Activated naive CD8-positive, alpha-beta T cell (primary cell): ENCODE measurements around the gene LRP1B.

ENCODE experiments used
- H3K27ac Mint-ChIP-seq: one replicate; pipeline ENCODE4 v1.8.0; 2021; ENCODE audit warnings: mixed read lengths
- H3K27me3 Mint-ChIP-seq: one replicate; pipeline ENCODE4 v1.8.0; 2021; ENCODE audit warnings: mixed read lengths
- H3K36me3 Mint-ChIP-seq: one replicate; pipeline ENCODE4 v1.8.0; 2021; ENCODE audit warnings: mixed read lengths
- H3K4me1 Mint-ChIP-seq: one replicate; pipeline ENCODE4 v1.8.0; 2021; ENCODE audit warnings: low read depth, mixed read lengths
- H3K4me3 Mint-ChIP-seq: one replicate; pipeline ENCODE4 v1.8.0; 2021; ENCODE audit warnings: mild to moderate bottlenecking, mixed read lengths
- H3K9me3 Mint-ChIP-seq: one replicate; pipeline ENCODE4 v1.8.0; 2021; ENCODE audit warnings: low read depth, mixed read lengths

Gene LRP1B

DNA sequence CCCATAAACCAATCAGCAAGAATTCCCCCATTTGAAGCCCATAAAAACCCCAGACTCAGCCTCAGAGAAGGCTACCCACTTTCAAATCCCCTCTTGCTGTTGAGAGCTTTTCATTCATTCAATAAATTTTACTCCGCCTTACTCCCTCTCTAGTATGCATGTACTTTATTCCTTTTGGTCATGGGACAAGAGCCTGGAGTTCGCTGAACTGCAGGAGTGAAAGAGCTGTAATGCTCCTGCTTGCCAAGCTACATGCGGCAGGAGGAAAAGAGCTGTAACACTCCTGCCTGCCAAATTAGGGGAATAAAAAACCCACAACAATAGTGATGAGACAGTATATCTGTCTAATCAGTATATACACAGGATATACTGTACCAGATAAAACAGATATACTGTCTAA, 1261.7 kb downstream of the LRP1B start:
- H3K9me3 Mint-ChIP-seq: peaks cover 13% of the 10 kb centered on the region
- H3K4me3 Mint-ChIP-seq: no peak overlapping the region
- no peaks in the 10 kb centered on the region for H3K27me3 Mint-ChIP-seq
- no peaks in the 10 kb centered on the region for H3K36me3 Mint-ChIP-seq
- no peak overlapping the region for H3K27ac Mint-ChIP-seq
- no peaks in the 10 kb centered on the region for H3K4me1 Mint-ChIP-seq

DNA sequence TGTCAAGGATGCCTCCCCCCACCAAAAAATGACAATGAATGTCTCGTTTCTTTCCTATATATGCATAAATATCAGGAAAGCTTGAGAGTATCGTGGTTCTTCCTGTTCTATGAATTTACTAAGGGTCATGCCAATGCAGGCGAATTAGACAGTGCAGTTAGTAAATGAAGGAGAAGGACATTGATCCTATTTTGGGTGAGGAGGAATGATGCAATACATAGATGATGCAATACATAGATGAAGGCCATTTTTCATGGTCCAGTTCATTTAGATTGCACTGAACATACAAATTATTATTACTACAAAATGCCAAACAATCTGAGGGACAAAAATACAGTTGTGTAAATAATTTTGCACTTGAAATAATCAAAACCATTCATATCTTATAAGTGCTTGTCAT, 1265.0 kb downstream of the LRP1B start:
- Mint-ChIP-seq H3K4me1 (no peaks in the 10 kb centered on the region), H3K9me3 (peaks cover 22% of the 10 kb centered on the region), H3K27ac (no peak overlapping the region), H3K27me3 (no peaks in the 10 kb centered on the region), H3K36me3 (no peaks in the 10 kb centered on the region), H3K4me3 (no peak overlapping the region)

DNA sequence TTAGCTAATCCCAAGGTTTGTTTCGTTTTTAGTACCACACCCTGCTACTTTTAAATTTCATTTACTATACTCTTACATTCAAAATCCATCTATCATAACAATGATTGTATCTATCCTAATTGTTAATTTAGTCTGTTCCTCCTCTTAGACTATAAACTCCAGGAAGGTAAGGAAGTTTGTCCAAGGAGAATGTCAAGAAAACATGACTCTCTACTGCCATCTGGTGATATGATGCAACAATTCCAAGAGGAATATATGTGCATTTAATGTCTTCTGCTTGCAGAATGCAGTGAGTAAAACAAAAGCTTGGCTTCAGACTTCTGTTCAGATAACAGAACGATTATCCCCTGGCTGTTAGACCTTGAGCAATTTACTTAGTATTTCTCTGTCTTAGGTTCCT, 1267.1 kb downstream of the LRP1B start:
- peaks cover 13% of the 10 kb centered on the region for H3K9me3 Mint-ChIP-seq
- H3K4me1 Mint-ChIP-seq: no peaks in the 10 kb centered on the region
- H3K27me3 Mint-ChIP-seq: no peaks in the 10 kb centered on the region
- no peak overlapping the region for H3K27ac Mint-ChIP-seq
- no peaks in the 10 kb centered on the region for H3K36me3 Mint-ChIP-seq
- no peak overlapping the region for H3K4me3 Mint-ChIP-seq

DNA sequence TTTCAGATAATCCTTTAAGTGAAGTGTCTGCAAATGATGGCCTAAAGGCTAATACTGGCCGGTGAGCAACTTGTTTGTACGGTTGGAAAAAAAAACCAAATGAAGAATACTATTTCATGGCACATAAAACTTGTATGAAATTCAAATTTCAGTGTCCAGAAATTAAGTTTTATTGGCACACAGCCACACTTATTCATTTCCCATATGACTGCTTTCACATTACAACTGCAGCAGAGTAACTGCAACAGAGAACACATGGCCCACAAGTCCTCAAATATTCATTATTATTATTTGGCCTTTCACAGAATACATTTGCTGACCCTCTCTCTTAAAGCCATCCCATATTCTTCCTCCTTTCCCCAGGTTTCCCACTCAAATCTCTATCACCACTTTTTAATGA, 1268.6 kb downstream of the LRP1B start:
- Mint-ChIP-seq H3K36me3 (no peaks in the 10 kb centered on the region), H3K27ac (no peak overlapping the region), H3K9me3 (peaks cover 9% of the 10 kb centered on the region), H3K4me3 (no peak overlapping the region), H3K27me3 (no peaks in the 10 kb centered on the region), H3K4me1 (no peaks in the 10 kb centered on the region)

DNA sequence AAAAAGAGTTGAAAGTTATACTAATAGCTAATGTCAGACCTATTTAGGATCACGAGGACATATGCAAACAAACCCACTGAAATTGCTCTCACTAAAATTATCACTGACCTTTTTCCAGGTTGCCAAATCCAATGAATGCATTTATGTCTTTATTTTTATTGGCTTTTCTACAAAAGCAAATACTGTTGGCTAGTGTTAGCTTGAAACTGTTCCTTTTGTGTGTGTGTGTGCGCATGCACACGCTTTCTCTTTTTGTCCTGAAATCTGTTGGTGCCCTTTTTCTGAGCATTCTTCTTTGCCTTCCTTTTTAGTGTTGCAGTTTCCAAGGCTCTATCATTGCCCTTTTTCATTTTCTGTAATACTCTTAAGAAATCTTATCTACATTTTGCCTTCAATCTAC, 1269.2 kb downstream of the LRP1B start:
- H3K27me3 Mint-ChIP-seq: no peaks in the 10 kb centered on the region

DNA sequence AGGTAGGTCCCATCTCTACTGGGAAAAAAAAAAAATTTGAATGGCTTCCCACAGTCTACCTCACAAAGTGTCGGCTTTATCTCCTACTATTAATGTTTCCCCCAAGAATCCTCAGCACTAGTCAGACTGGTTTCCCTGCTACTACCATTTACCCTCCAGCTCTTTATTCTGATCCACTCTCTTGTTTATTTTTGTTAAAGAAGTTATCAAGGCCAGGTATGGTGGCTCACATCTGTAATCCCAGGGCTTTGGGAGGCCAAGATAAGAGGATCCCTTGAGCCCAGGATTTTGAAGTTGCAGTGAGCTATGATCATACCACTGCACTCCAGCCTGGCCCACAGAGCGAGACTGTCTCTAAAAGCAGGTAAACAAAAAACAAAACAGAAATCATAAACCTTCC, 1275.3 kb downstream of the LRP1B start:
- no peaks in the 10 kb centered on the region for H3K4me1 Mint-ChIP-seq
- no peaks in the 10 kb centered on the region for H3K36me3 Mint-ChIP-seq
- no peaks in the 10 kb centered on the region for H3K27me3 Mint-ChIP-seq
- no peak overlapping the region for H3K27ac Mint-ChIP-seq
- H3K9me3 Mint-ChIP-seq: peaks cover 15% of the 10 kb centered on the region
- no peak overlapping the region for H3K4me3 Mint-ChIP-seq

More for the DNA sequence above, 1269.2 kb downstream of the LRP1B start:
- no peaks in the 10 kb centered on the region for H3K4me1 Mint-ChIP-seq
- H3K27ac Mint-ChIP-seq: no peak overlapping the region
- peaks cover 9% of the 10 kb centered on the region for H3K9me3 Mint-ChIP-seq
- no peak overlapping the region for H3K4me3 Mint-ChIP-seq
- H3K36me3 Mint-ChIP-seq: no peaks in the 10 kb centered on the region

DNA sequence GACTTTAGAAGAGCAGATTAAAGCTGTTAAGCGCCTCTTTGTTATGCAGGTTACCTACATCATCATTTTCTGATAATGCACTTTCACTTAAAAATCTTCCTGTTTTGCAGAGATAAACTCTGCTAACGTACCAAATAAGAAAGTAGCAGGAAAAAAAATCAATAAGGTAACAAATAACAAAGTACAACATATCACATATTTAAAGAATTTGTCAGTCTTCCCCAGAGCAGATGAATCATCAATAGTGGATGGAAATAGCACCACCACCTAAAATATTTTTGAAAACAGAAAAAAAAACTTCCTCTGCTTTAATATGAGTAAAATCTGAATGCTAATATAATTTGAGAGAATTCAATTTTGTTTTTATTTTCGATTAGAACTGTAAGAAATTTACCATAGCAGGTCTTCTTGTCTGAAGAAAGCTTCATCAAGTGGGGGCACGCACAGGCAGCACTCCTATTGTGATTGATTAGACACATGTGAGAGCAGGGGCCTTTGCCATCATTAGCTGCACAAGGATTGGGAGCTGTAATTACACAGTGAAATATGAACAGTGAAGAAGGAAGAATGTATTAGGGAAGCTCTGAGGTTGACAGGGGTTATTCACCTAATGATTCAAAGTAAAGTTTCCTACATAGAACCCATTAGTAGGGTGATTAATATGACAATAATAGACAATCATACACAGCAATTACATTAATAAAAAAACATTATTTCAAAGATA, 1279.4 kb downstream of the LRP1B start:
- Mint-ChIP-seq H3K4me1 (no peaks in the 10 kb centered on the region), H3K36me3 (no peaks in the 10 kb centered on the region), H3K27ac (no peak overlapping the region), H3K27me3 (no peaks in the 10 kb centered on the region), H3K9me3 (peaks cover 18% of the 10 kb centered on the region), H3K4me3 (no peak overlapping the region)

DNA sequence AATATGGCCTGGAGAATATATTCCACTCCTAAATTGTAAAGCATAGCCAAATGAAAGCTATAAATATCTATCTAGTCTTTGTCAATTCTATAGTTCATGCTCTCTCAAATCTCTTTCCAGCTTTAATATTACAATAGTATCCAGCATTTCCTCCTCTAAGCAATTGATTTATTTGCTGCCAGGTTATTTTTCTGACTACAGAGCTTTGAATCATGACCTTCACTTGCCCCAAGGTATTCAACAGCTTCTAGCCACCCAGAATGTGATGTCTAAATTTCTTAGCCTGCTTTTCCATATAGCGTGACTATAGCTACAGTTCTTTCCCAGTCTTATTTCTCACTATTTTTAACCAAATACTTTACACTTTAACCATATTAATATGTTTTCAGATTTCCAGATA, 1287.6 kb downstream of the LRP1B start:
- no peaks in the 10 kb centered on the region for H3K9me3 Mint-ChIP-seq
- H3K4me1 Mint-ChIP-seq: no peaks in the 10 kb centered on the region
- H3K27me3 Mint-ChIP-seq: no peaks in the 10 kb centered on the region
- no peak overlapping the region for H3K4me3 Mint-ChIP-seq
- H3K27ac Mint-ChIP-seq: no peak overlapping the region
- H3K36me3 Mint-ChIP-seq: no peaks in the 10 kb centered on the region

DNA sequence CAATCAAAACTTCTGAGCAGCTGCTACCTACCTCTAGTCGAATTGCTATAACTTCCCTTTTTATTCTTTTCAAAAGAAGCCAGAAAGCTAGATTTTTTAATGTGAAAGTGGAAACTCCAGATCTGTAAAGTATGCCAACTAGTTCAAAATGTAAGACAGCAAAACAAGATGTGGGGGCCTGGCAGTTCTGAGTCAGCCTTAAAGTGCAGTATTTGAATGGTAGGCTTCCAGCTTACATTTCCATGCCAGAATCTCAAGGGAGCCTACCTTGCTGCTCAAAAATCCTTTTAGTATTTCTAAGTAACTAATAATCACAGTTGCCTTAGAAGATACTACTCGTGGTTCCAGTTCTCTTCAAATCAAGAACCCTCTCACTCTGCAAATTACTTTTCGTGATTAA, 1288.7 kb downstream of the LRP1B start:
- Mint-ChIP-seq H3K4me3 (no peak overlapping the region), H3K27me3 (no peaks in the 10 kb centered on the region), H3K36me3 (no peaks in the 10 kb centered on the region), H3K9me3 (peaks cover under 1% of the 10 kb centered on the region), H3K27ac (no peak overlapping the region), H3K4me1 (no peaks in the 10 kb centered on the region)

DNA sequence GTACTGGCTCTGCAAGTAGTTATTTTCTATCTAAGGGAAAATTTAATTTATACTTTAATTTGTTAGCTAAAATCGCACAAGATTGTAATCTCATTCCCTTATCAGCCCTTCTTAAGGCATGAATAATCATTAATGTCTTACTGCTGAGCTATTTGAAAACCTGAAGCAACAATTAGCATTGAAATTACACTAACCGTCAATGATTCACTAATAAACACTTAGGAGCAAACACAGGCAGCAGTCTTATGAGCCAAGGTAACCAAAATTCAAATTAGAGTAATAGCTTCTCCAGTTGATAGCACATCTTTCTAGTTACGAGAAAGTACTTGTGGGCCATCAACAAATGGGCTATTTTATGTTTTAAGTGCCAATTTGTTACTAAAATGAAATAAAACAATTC, 1289.7 kb downstream of the LRP1B start:
- Mint-ChIP-seq H3K9me3 (peaks cover 4% of the 10 kb centered on the region), H3K4me3 (no peak overlapping the region), H3K27me3 (no peaks in the 10 kb centered on the region), H3K4me1 (no peaks in the 10 kb centered on the region), H3K27ac (no peak overlapping the region), H3K36me3 (no peaks in the 10 kb centered on the region)

DNA sequence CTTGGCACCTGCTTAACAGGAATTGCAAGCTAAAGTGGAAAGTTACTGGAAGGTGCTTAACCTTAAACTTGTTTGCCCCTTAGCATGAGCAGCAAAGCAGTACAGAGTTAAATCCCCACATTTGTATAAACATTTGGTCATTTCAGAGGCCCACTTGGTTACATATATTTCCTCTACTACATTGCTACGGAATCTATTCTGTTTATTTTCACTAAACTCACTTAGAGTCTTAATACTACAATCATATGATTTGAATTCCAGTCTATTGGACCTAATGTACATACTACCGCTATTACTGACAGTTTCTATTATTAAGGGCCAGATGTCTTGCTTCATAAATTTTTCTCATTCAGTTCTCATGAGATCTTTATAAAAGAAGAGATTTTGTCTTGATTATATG, 1294.0 kb downstream of the LRP1B start:
- H3K27me3 Mint-ChIP-seq: no peaks in the 10 kb centered on the region
- peaks cover 5% of the 10 kb centered on the region for H3K9me3 Mint-ChIP-seq
- no peaks in the 10 kb centered on the region for H3K36me3 Mint-ChIP-seq
- H3K4me3 Mint-ChIP-seq: no peak overlapping the region
- H3K27ac Mint-ChIP-seq: no peak overlapping the region
- no peaks in the 10 kb centered on the region for H3K4me1 Mint-ChIP-seq

DNA sequence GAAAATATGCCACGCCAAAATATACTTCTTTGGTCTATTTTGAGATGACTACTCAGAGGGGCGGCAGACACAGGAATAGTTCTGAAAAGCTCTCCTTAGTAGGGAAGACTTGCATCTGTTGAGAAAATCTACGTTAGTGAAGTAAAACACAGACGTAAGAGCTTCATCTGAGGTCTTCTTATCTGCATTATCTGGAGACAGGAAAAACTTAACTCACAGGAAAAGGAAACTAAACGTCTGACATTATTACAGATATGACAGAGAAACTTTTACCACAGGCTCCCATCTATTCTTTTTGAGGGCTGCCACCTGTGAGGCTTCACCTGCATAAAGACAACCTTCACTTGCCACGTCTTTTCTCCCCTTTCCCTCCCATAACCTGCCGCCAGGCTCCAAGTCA, 1295.7 kb downstream of the LRP1B start:
- H3K36me3 Mint-ChIP-seq: no peaks in the 10 kb centered on the region
- H3K9me3 Mint-ChIP-seq: peaks cover 19% of the 10 kb centered on the region
- H3K4me3 Mint-ChIP-seq: no peak overlapping the region
- H3K27ac Mint-ChIP-seq: no peak overlapping the region
- no peaks in the 10 kb centered on the region for H3K4me1 Mint-ChIP-seq
- no peaks in the 10 kb centered on the region for H3K27me3 Mint-ChIP-seq

DNA sequence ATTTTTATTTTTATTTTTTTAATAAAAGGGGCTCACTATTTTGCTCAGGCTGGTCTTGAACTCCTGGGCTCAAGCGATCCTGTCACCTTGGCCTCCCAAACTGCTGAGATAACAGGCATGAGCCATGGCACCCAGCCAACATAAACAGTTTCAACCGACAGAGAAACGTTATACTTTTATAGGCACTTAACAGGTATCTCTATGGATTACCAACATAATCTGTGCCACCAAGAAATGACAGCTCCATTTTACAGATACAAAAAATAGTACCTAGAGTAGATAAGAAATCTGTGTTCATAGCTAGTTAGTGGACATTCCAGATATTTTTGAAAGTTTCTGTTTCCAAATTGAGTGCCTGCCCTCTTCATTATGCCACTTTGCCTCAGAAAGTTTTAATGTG, 1316.7 kb downstream of the LRP1B start:
- no peaks in the 10 kb centered on the region for H3K36me3 Mint-ChIP-seq
- peaks cover 18% of the 10 kb centered on the region for H3K9me3 Mint-ChIP-seq

DNA sequence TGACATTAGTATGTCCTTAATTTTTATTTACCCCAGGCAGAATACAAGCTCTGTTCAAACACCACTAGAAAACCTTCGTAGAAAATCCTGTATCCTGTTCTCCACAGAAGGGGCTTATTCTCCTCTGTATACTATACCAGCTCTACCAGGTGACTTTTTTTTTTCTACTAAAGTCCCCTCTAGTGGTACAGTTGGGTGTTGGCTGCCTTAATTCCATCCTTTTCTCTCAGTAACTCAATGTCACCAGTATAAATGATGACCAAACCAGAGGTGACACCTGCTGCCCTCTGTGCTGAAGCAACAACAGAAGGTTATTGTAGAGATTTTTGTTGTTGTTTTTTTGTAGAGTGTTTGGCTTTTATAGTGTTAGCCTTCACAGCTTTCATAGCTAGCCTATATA, 1322.0 kb downstream of the LRP1B start:
- Mint-ChIP-seq H3K4me3 (no peak overlapping the region), H3K4me1 (no peaks in the 10 kb centered on the region), H3K27me3 (no peaks in the 10 kb centered on the region), H3K9me3 (peaks cover 16% of the 10 kb centered on the region), H3K27ac (no peak overlapping the region), H3K36me3 (no peaks in the 10 kb centered on the region)

More for the DNA sequence above, 1316.7 kb downstream of the LRP1B start:
- no peaks in the 10 kb centered on the region for H3K4me1 Mint-ChIP-seq
- H3K4me3 Mint-ChIP-seq: no peak overlapping the region
- no peak overlapping the region for H3K27ac Mint-ChIP-seq
- no peaks in the 10 kb centered on the region for H3K27me3 Mint-ChIP-seq

DNA sequence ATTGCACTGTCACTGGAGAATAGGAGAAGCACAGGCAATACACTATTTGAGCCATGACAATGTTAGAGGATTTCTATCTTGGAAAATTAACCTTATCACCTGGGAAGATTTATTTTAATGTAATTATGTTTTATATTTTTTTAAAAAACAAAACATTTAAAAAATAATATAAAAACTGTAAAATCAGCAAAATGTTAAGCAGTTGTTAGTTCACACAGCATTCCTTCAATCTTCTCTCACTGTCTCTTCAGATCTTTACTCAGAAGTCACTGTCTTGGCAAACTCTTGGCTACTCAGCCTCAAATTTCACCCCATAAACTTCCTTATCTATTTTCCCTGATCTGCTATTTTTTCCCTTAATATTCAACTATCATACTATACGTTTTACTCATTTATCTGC, 1322.6 kb downstream of the LRP1B start:
- Mint-ChIP-seq H3K27ac (no peak overlapping the region), H3K36me3 (no peaks in the 10 kb centered on the region), H3K9me3 (peaks cover 15% of the 10 kb centered on the region), H3K27me3 (no peaks in the 10 kb centered on the region), H3K4me1 (no peaks in the 10 kb centered on the region), H3K4me3 (no peak overlapping the region)

DNA sequence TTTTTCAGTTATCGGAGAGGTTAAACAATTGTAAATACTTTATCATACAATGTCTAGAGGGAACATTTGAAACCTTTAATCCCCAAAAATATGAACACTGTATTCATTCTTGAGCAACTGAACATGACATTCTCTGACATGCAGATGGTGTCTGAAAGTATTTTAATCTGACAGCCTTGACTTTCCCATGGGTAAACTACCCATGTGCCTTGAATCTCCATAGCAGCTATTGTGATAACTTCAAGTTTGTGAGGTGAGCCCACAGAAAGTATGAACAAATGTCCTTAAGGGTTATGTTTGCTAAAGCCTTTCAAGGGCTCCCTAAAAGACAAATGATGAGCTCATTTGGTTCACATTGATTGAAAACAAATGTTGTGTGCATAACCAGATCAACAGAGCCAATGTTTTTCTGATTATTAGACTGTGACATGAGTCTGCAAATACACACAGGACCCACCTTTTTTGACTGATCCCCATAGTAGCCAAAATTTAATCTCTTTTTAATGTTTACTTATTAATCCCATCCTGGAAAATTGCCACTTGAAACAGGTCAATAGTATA, 1326.0 kb downstream of the LRP1B start:
- Mint-ChIP-seq H3K4me3 (no peak overlapping the region), H3K36me3 (no peaks in the 10 kb centered on the region), H3K9me3 (peaks cover 7% of the 10 kb centered on the region), H3K4me1 (no peaks in the 10 kb centered on the region), H3K27ac (no peak overlapping the region), H3K27me3 (no peaks in the 10 kb centered on the region)
